Hepatic stellate cell (primary cell): ENCODE measurements around the gene PRUNE2.
"Not testable (repeated sequence)": the region's sequence is repeated elsewhere in the genome, so short reads cannot be mapped to it uniquely, and the experiment has no call there.

ENCODE experiments used
- DNase-seq: peaks from one replicate; pipeline ENCODE4 v3.0.0; 2011; ENCODE audit warnings: low spot score

The PRUNE2 gene, protein sequence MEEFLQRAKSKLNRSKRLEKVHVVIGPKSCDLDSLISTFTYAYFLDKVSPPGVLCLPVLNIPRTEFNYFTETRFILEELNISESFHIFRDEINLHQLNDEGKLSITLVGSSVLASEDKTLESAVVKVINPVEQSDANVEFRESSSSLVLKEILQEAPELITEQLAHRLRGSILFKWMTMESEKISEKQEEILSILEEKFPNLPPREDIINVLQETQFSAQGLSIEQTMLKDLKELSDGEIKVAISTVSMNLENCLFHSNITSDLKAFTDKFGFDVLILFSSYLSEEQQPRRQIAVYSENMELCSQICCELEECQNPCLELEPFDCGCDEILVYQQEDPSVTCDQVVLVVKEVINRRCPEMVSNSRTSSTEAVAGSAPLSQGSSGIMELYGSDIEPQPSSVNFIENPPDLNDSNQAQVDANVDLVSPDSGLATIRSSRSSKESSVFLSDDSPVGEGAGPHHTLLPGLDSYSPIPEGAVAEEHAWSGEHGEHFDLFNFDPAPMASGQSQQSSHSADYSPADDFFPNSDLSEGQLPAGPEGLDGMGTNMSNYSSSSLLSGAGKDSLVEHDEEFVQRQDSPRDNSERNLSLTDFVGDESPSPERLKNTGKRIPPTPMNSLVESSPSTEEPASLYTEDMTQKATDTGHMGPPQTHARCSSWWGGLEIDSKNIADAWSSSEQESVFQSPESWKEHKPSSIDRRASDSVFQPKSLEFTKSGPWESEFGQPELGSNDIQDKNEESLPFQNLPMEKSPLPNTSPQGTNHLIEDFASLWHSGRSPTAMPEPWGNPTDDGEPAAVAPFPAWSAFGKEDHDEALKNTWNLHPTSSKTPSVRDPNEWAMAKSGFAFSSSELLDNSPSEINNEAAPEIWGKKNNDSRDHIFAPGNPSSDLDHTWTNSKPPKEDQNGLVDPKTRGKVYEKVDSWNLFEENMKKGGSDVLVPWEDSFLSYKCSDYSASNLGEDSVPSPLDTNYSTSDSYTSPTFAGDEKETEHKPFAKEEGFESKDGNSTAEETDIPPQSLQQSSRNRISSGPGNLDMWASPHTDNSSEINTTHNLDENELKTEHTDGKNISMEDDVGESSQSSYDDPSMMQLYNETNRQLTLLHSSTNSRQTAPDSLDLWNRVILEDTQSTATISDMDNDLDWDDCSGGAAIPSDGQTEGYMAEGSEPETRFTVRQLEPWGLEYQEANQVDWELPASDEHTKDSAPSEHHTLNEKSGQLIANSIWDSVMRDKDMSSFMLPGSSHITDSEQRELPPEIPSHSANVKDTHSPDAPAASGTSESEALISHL (N-terminal part only)

DNA sequence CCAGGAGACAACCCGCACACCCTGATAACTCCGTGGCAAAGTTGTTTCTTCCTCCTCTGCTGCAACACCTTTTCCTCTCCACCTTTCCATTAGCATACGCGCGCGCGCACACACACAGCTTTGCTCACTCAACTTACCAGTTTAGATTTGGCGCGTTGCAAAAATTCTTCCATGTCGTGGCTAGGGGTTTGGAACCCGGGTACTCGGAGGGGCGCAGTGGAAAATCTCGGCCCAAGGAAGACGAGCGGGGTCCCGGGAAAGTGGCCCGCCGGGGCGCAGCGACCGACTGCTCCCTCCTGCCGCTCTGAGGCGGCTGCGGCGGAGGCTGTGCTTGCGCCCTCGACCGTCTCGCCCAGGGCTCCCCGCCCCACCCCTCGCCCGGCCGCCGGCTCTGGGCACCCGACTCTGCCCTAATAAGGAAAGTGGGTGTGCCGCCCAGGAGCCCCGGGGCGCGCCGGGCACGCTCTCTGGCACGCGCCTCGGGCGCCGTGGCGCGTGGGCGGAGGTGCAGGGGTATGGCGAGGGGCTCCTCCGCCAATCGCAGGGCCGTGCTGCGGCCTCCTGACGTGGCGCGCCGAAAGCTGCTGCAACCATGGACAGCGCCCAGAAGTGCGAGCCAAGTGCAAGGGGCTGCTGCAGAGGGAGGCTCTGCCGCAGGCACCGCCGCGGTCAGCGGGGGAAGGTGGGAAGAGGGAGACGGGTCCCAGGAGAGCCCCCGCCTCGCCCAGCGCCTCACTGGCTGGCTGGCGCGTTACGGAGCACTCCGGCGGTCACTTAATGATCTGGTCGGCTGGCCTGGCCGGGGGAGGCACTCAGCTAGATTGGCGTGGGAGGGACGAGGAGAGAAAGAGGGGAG is at the start of gene PRUNE2:
Gene PRUNE2 (minus strand): TSS at position 324 of the 856 bp plus-strand sequence. CDS start 151 bp downstream, at position 173.
- DNase-seq: peak; percentile 59

DNA sequence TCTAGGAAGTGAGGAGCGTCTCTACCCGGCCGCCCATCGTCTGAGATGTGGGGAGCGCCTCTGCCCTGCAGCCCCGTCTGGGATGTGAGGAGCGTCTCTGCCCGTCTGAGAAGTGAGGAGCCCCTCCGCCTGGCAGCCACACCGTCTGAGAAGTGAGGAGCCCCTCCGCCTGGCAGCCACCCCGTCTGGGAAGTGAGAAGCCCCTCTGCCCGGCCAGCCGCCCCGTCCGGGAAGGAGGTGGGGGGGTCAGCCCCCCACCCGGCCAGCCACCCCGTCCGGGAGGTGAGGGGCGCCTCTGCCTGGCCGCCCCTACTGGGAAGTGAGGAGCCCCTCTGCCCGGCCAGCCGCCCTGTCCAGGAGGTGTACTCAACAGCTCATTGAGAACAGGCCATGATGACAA is 49.5 kb upstream of the PRUNE2 start:
- DNase-seq: not testable (repeated sequence)

DNA sequence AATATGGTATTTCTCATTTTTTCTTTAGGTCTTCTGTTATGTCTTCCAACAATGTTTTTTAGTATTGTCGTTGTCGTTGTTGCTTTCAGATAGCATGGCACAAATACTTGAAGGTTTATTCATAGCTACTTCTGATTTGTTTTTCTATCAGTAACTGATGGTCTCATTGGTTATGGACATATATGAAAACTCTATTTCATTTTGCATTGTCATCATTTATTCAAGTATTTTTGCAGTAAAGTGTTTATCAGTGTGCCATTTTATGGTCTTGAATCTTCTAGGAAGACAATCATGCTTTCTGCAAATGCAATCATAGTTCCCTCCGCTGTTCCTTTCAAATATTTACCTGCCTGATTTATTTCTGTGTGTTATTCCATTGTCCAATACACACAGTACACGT is 44.0 kb upstream of the PRUNE2 start:
- no peak for DNase-seq

DNA sequence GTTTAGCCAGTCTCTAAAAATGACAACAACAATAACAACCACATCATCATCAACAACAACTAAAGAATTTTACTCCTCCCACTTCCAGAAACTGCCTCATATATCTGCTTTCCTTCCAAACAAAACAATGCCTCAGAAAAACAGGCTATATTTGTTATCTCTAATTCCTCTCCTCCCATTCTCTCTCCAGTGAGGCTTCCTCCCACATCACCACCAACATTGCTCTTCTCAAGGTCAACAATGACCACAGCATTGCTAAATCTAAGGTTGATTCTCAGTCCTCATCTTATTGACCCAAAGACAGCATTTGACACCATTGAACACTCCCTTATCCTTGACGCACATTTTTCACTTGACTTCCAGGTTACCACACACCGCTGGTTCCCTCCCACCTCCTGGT is 38.1 kb upstream of the PRUNE2 start:
- no peak for DNase-seq

DNA sequence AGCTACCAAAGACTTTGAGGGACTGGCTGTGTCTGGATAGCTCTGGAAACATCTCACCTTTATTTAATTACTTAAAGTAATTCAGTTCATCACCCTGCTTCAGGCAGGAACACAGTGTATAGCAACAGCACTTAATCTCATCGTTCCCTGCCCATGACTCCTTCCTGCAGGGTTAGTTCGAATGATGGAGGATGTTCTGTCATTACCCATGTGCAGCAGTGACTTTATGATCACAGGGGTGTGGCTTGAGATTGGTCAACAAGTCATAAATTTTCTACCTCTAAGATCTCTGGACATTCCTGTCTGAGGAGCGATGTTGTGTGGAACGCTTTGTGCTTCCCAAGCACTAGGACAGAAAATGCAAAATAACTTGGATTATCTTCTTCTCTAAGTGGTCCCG is 37.1 kb upstream of the PRUNE2 start:
- DNase-seq: no peak

DNA sequence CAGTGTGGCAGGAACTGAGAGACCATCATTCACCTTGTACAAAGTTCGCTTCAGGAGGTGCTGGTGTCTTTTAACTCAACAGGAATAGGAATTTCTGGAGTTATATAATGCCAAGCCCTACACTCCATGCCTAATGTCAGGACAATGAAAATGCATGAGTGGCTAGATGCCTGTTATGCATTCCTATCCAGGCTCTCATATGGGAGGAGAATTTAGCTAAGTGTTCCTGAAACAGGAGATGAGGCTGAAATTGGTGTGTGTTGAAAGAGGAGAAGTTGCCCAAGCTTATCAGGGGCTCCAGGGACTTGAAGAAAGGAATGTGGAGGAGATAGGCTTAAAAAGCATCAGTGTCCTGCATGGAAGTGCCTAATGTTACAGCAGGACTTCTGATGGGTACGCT is 26.8 kb upstream of the PRUNE2 start:
- no peak for DNase-seq

DNA sequence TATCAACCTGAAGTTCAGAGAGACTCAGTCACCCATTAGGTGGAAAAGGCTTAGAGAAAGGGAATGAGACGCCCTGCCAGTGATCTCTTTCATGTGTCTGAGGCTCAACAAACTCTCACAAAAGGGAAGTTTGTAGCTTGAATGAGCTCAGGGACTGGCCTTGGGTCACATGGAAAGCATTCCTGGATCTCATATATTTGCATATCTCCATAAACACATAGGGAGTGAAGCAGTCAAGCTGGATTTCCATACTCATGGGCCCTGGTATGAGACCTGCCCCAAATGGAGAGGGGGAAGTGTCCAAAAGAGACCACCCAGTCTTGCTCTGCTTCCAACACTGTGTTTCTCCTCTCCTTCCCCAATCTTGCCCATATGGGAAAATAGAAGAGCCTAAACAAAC is 26.4 kb upstream of the PRUNE2 start:
- no peak for DNase-seq

DNA sequence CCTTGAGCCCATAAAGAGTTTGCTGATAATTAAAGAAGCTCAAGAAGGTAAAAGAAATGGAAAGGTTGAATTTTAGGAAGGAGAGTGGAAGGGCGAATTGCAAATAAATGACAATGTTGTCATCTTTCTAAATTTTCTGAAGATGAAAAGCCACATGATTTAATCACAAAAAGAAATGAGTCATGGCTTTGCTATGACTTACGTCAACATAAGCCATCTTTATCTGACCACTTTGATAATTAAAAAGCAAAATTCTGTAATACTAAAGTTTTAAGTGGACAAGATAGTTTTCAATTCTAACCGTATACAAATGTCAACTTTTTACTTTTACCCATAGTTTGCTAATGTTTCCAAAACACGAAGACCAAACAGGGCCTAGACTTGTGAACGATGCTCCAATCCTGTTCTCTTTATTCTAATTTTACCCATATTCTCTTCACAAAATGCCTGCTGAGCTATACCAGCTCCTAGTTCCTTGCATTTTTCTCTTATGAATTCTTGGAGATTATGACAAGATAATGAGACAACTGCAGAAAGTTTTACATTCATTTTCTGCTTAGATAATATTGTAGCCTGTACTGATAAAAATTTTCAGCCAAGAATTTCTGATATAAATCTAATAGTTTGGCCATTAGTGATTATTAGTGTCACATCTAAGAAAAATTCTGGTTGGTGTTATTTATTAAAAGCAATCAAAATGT is 21.8 kb upstream of the PRUNE2 start:
- DNase-seq: peak; percentile 4

DNA sequence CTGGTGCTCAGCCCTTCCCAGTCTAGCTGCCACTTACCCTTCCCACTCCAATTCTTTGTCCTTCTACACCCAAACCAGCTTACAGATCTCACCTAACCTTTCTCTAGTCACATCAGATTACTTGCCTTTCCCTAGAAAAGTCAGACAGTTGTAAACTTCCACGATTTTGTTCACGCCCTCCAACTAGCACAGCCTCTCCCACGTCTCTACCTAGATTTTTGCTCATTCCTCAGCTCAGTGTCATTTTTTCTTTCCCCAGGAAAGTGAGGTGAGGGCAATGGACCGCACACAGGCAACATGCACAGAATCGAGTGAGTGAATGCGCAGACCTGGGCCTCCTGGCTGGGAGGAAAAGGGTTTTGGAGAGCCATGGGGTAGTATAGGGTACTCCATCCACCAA is 20.9 kb upstream of the PRUNE2 start:
- DNase-seq: no peak

DNA sequence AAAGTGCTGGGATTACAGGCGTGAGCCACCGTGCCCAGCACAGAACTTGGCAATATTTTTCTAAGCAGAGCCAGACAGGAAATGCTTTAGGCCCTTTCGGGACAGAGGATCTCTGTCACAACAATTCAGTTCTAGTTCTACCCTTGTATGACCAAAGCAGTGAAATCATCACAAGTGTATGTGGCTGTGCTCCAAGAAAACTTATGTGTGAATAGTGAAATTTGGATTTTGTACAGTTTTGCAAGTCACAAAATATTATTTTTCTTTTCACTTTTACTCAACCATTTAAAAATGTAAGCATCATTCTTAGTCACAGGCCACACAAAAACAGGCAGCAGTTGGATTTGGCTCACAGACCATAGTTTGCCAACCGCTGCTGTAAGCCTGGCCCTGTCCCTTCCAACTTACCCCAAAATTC is 20.4 kb upstream of the PRUNE2 start:
- DNase-seq: peak; percentile 51

DNA sequence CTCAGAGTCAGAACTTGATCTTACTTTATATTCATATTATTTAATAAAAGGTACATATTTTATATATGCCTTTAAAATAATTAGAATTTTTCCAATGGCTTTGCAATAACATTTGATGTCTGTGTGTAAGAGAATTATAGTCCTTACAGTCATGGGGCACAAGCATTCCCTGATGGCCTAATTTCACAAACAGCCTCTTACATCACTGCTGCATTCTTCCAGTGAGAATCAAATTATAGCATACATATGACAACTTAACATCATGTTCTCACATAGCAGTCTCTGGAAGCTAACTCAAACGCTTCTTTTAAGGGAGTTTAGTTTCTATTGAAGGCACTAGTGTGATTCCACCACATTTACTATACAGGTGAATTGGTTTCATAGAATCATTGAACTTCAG is 15.3 kb upstream of the PRUNE2 start:
- no peak for DNase-seq

DNA sequence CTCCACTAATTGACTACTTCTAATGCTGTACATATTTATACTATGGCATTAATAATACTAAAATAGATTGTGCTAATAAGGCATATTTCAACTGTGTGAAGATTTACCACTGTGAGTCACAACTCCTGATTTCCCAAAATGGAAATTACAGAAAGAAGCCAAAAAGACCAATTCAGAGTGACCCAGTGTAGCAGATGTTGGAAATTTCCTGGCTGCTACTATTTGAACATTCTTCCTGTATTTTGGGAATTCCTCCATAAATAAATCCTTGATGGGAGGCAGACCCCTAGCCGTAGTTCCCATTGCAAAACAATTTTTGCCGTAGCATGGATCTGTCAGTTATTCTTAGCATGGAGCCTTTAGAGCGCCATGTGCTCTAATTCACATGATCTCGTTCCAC is 11.4 kb upstream of the PRUNE2 start:
- no peak for DNase-seq

DNA sequence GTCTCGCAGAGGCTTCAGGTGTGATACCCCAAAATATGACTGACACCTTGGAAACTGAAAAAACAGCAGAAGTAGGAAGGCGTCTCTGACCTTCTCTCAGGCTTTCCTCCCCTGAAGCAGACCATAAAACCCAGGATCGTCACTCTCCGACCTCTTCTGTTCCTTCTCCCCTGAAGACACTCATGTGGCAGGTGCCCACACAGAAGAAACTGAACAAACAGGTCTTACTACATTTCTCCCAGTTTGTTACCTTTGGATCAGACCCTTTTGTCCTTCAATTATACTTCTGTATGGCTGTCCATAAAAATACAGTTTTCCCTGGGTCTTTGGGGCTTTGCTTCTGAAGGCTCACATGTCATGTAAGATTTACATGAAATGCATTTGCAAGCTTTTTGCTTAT is 10.3 kb upstream of the PRUNE2 start:
- no peak for DNase-seq

DNA sequence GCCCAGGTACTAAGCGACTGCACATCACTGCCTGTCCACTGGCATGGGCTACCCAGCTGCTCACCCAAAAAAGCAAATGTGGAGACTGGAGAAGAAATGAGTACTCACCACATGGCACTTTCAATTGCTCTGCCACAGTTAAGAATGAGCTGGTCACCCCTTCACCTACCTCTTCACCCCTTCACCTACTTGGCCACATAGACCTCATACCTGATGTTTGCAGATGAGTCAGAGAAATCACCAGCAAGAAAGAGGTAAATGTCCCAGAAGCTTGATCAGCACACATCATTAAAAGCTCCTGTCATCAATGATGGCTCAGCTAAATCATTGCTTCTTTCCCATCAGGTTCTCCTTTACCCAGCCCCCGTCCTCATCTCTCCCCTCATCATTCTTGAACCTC is 7.6 kb upstream of the PRUNE2 start:
- DNase-seq: no peak

DNA sequence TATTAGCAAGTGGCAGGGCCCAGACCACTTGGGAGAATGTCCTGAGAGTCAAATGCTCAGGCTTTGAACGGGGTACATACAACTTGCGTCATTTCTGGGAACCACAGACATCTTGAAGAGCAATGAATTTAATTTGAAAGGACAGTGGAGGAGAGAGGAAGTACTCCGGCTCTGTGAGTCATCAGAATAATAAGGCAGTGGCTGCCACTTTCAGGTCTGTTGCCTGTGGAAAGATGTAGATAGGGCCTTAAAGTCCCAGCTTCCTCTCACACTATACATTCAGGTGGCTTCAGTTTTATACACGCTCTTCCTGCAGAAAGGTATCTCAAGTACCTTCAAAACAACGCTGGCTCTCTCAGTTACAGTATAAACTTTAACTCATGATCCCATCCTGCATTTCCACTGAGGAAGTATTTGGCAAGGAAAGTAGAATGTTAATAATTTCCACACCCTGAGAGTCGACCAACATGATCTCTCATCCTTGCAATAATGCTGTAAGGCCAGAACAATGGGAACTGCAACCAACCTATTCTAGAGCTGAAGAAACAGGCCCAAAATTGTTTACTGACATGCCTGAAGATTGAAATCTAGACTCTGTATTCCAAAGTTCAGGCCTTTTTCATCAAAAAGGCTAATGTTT is 6.8 kb upstream of the PRUNE2 start:
- DNase-seq: peak; percentile 17

DNA sequence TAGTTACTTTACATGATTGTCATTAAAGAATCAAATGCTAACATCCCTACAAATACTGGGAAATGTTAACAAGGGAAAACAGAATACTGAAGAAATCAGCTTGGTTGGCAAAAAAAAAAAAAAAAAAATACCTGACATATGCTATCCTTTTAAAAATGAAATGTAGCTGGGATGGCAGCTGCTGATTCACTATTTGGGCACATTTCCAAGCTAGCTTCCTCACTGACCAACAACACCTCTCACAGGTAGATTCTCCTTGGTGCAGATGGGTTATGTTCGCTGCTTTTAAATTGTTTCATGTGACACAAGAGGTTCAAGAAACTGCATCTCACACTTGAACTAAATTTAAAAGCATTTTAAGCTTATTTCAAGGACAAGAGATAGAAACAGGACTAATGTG is 6.1 kb upstream of the PRUNE2 start:
- DNase-seq: no peak

DNA sequence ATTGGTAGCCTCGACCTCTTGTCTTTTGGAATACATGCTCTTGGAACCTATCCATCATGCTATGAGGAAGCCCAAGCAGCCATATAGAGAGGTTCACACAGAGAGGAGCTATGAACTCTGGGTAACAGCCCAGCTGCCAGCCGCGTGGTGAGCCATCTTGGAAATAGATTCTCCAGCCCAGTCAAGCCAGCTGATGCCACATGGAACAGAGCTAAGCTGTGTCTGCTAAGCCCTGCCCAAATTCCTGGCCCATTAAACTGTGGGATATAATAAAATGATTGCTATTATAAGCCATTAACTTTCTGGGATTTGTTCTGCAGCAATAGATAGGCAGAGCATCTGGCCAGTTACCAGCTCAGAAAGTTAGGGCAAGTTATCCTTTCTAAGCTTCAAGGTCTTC is 4.9 kb upstream of the PRUNE2 start:
- no peak for DNase-seq

DNA sequence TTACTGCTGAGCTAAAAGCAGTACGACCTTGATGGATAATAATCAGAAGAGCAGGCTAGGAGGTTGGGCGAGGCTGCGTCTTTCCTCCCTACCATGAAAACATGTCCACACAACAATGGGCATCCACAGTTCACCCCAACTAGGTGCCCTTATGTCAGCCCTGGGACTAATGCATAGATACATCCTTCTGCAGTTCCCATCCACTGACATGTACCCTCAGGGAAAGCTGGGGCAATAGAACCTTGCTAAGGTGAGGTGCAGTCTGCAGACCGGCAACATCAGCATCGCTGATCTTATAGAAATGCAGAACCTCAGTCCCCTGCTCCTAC is 697 bp upstream of the PRUNE2 start:
- DNase-seq: no peak

DNA sequence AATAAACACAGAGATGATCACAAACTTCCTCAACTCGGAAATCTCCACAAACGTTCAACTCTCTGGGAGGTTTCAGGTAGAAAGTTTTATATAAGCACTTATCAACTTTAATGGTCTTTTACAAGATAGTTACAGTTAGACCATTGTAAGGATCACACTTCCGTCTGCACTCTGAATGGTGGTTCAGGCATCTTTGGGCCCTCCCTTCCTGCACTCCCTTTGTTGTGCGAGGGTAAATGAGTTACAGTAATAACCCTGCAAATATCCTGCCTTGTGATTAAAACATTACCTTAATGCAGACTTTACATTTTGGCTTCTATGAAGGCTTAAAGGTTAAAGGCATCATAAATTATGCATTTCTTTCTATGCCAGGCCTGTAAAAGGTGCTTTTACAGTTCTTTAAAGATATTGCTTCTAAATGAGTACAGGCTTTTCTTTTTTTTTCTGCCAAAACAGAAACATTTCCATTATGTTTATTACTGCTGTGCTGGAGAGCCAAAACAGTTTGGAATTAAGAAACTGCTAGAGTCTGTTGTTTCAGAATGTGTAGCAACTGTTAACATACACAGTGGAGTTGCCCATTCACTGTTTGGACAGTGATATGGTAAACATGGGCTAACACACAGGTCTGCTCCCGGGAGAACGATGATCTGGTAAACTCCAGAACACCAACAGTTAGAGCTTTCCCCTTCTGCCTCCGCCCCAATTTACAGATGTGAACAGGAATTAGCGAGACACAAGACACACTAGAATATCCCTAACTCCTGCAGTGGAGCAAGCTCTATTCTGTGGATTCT is 1.1 kb downstream of the PRUNE2 start:
- no peak for DNase-seq

DNA sequence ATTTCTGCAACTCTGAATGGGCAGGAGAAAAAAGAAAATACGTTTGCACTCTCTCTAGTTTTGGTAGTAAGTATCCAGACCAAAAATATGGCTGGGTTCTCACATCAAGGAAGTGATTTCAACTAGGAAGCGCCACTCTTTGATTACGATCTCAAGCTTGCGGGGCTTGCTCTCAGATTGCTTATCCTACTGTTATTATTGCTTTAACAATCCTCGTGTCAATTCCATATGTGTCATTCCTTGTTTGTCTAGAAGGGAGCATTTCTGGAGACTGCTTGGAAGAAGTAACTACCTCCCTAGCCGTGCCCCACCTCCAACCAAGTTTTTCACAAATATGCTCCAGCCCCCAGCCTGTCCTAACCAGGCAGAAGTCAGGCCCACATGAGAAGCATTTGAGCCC is 3.5 kb downstream of the PRUNE2 start:
- DNase-seq: no peak
